ENCODE results near the gene CTNNA3.

CTNNA3 gene

GRCh38 chr10:66828957-66829356, 867.0 kb downstream of the CTNNA3 start:
- WGBS, 2 experiments (ENCODE audit: insufficient coverage in 2 of 2) = 80 to 100% methylated on average over 1 of the region's 2 CpGs
- no peaks in the 10 kb centered on the region for H3K9me3 ChIP-seq (ENCODE audit: control insufficient read depth, low read length)
- peaks cover 11% of the 10 kb centered on the region for H3K4me1 ChIP-seq (ENCODE audit: control insufficient read depth, insufficient read depth, low read length, poor library complexity, severe bottlenecking)
- no peak overlapping the region for H3K27ac ChIP-seq (ENCODE audit: low read depth, low read length, severe bottlenecking)
- no peak overlapping the region for H3K4me3 ChIP-seq (ENCODE audit: extremely low read depth, insufficient read depth, low read length, poor library complexity, severe bottlenecking)
- no peaks in the 10 kb centered on the region for H3K36me3 ChIP-seq (ENCODE audit: control insufficient read depth, insufficient read depth, low read length)

GRCh38 chr10:66827353-66827752, 868.6 kb downstream of the CTNNA3 start:
- H3K9me3 ChIP-seq (ENCODE audit: control insufficient read depth, low read length) = no peaks in the 10 kb centered on the region
- H3K36me3 ChIP-seq (ENCODE audit: control insufficient read depth, insufficient read depth, low read length) = no peaks in the 10 kb centered on the region
- no CpG with 5 or more reads among the region's 1 CpG for WGBS, 2 experiments (ENCODE audit: insufficient coverage in 2 of 2)
- H3K4me1 ChIP-seq (ENCODE audit: control insufficient read depth, insufficient read depth, low read length, poor library complexity, severe bottlenecking) = peaks cover 7% of the 10 kb centered on the region
- H3K27ac ChIP-seq (ENCODE audit: low read depth, low read length, severe bottlenecking) = no peak overlapping the region
- no peak overlapping the region for H3K4me3 ChIP-seq (ENCODE audit: extremely low read depth, insufficient read depth, low read length, poor library complexity, severe bottlenecking)

- no peaks in the 10 kb centered on the region for H3K36me3 ChIP-seq (ENCODE audit: control insufficient read depth, insufficient read depth, low read length)
- no peak overlapping the region for H3K4me3 ChIP-seq (ENCODE audit: extremely low read depth, insufficient read depth, low read length, poor library complexity, severe bottlenecking)
- no peaks in the 10 kb centered on the region for H3K9me3 ChIP-seq (ENCODE audit: control insufficient read depth, low read length)
- no peak overlapping the region for H3K27ac ChIP-seq (ENCODE audit: low read depth, low read length, severe bottlenecking)
- WGBS, 2 experiments (ENCODE audit: insufficient coverage in 2 of 2) = no CpG with 5 or more reads among the region's 1 CpG
- peaks cover 7% of the 10 kb centered on the region for H3K4me1 ChIP-seq (ENCODE audit: control insufficient read depth, insufficient read depth, low read length, poor library complexity, severe bottlenecking)
Observed at GRCh38 chr10:66823301-66823700, 872.7 kb downstream of the CTNNA3 start.

GRCh38 chr10:66822801-66823200, 873.2 kb downstream of the CTNNA3 start:
- Histone ChIP-seq H3K9me3 (ENCODE audit: control insufficient read depth, low read length) (no peaks in the 10 kb centered on the region), H3K27ac (ENCODE audit: low read depth, low read length, severe bottlenecking) (no peak overlapping the region), H3K36me3 (ENCODE audit: control insufficient read depth, insufficient read depth, low read length) (no peaks in the 10 kb centered on the region), H3K4me3 (ENCODE audit: extremely low read depth, insufficient read depth, low read length, poor library complexity, severe bottlenecking) (no peak overlapping the region), H3K4me1 (ENCODE audit: control insufficient read depth, insufficient read depth, low read length, poor library complexity, severe bottlenecking) (peaks cover 7% of the 10 kb centered on the region)
- no CpG with 5 or more reads among the region's 1 CpG for whole genome bisulfite sequencing, 2 experiments (ENCODE audit: insufficient coverage in 2 of 2)

GRCh38 chr10:66819691-66820090, 876.3 kb downstream of the CTNNA3 start:
- Histone ChIP-seq H3K4me3 (ENCODE audit: extremely low read depth, insufficient read depth, low read length, poor library complexity, severe bottlenecking) (no peak overlapping the region), H3K9me3 (ENCODE audit: control insufficient read depth, low read length) (no peaks in the 10 kb centered on the region), H3K4me1 (ENCODE audit: control insufficient read depth, insufficient read depth, low read length, poor library complexity, severe bottlenecking) (no peaks in the 10 kb centered on the region), H3K27ac (ENCODE audit: low read depth, low read length, severe bottlenecking) (no peak overlapping the region), H3K36me3 (ENCODE audit: control insufficient read depth, insufficient read depth, low read length) (no peaks in the 10 kb centered on the region)

GRCh38 chr10:66813122-66813521, 882.9 kb downstream of the CTNNA3 start:
- H3K9me3 ChIP-seq (ENCODE audit: control insufficient read depth, low read length) = no peaks in the 10 kb centered on the region
- no peaks in the 10 kb centered on the region for H3K4me1 ChIP-seq (ENCODE audit: control insufficient read depth, insufficient read depth, low read length, poor library complexity, severe bottlenecking)
- no peaks in the 10 kb centered on the region for H3K36me3 ChIP-seq (ENCODE audit: control insufficient read depth, insufficient read depth, low read length)
- H3K27ac ChIP-seq (ENCODE audit: low read depth, low read length, severe bottlenecking) = no peak overlapping the region
- H3K4me3 ChIP-seq (ENCODE audit: extremely low read depth, insufficient read depth, low read length, poor library complexity, severe bottlenecking) = no peak overlapping the region
- no CpG with 5 or more reads among the region's 2 CpGs for WGBS, 2 experiments (ENCODE audit: insufficient coverage in 2 of 2)

- H3K4me1 ChIP-seq (ENCODE audit: control insufficient read depth, insufficient read depth, low read length, poor library complexity, severe bottlenecking) = no peaks in the 10 kb centered on the region
- H3K4me3 ChIP-seq (ENCODE audit: extremely low read depth, insufficient read depth, low read length, poor library complexity, severe bottlenecking) = no peak overlapping the region
- no peaks in the 10 kb centered on the region for H3K36me3 ChIP-seq (ENCODE audit: control insufficient read depth, insufficient read depth, low read length)
- H3K27ac ChIP-seq (ENCODE audit: low read depth, low read length, severe bottlenecking) = no peak overlapping the region
- WGBS, 2 experiments (ENCODE audit: insufficient coverage in 2 of 2) = 100% methylated on average over 1 of the region's 4 CpGs
- H3K9me3 ChIP-seq (ENCODE audit: control insufficient read depth, low read length) = no peaks in the 10 kb centered on the region
Observed at GRCh38 chr10:66811211-66811610, 884.8 kb downstream of the CTNNA3 start.

- H3K4me1 ChIP-seq (ENCODE audit: control insufficient read depth, insufficient read depth, low read length, poor library complexity, severe bottlenecking) = no peaks in the 10 kb centered on the region
- H3K36me3 ChIP-seq (ENCODE audit: control insufficient read depth, insufficient read depth, low read length) = no peaks in the 10 kb centered on the region
- no peaks in the 10 kb centered on the region for H3K9me3 ChIP-seq (ENCODE audit: control insufficient read depth, low read length)
- H3K4me3 ChIP-seq (ENCODE audit: extremely low read depth, insufficient read depth, low read length, poor library complexity, severe bottlenecking) = no peak overlapping the region
- no peak overlapping the region for H3K27ac ChIP-seq (ENCODE audit: low read depth, low read length, severe bottlenecking)
- WGBS, 2 experiments (ENCODE audit: insufficient coverage in 2 of 2) = no CpG with 5 or more reads among the region's 4 CpGs
Observed at GRCh38 chr10:66809402-66809801, 886.6 kb downstream of the CTNNA3 start.

GRCh38 chr10:66805612-66806011, 890.4 kb downstream of the CTNNA3 start:
- Histone ChIP-seq H3K4me3 (ENCODE audit: extremely low read depth, insufficient read depth, low read length, poor library complexity, severe bottlenecking) (no peak overlapping the region), H3K4me1 (ENCODE audit: control insufficient read depth, insufficient read depth, low read length, poor library complexity, severe bottlenecking) (no peaks in the 10 kb centered on the region), H3K36me3 (ENCODE audit: control insufficient read depth, insufficient read depth, low read length) (no peaks in the 10 kb centered on the region), H3K9me3 (ENCODE audit: control insufficient read depth, low read length) (no peaks in the 10 kb centered on the region), H3K27ac (ENCODE audit: low read depth, low read length, severe bottlenecking) (no peak overlapping the region)
- no CpG with 5 or more reads among the region's 1 CpG for WGBS, 2 experiments (ENCODE audit: insufficient coverage in 2 of 2)

GRCh38 chr10:66804962-66805361, 891.0 kb downstream of the CTNNA3 start:
- Histone ChIP-seq H3K27ac (ENCODE audit: low read depth, low read length, severe bottlenecking) (no peak overlapping the region), H3K4me1 (ENCODE audit: control insufficient read depth, insufficient read depth, low read length, poor library complexity, severe bottlenecking) (no peaks in the 10 kb centered on the region), H3K36me3 (ENCODE audit: control insufficient read depth, insufficient read depth, low read length) (no peaks in the 10 kb centered on the region), H3K9me3 (ENCODE audit: control insufficient read depth, low read length) (no peaks in the 10 kb centered on the region), H3K4me3 (ENCODE audit: extremely low read depth, insufficient read depth, low read length, poor library complexity, severe bottlenecking) (no peak overlapping the region)
- WGBS, 2 experiments (ENCODE audit: insufficient coverage in 2 of 2) = 89 to 95% methylated on average over 2 to 3 of the region's 3 CpGs

- no peaks in the 10 kb centered on the region for H3K4me1 ChIP-seq (ENCODE audit: control insufficient read depth, insufficient read depth, low read length, poor library complexity, severe bottlenecking)
- 41 to 69% methylated on average over 2 to 3 of the region's 3 CpGs for WGBS, 2 experiments (ENCODE audit: insufficient coverage in 2 of 2)
Observed at GRCh38 chr10:66803174-66803573, 892.8 kb downstream of the CTNNA3 start.

GRCh38 chr10:66799474-66799873, 896.5 kb downstream of the CTNNA3 start:
- Histone ChIP-seq H3K27ac (ENCODE audit: low read depth, low read length, severe bottlenecking) (no peak overlapping the region), H3K9me3 (ENCODE audit: control insufficient read depth, low read length) (no peaks in the 10 kb centered on the region), H3K36me3 (ENCODE audit: control insufficient read depth, insufficient read depth, low read length) (no peaks in the 10 kb centered on the region), H3K4me1 (ENCODE audit: control insufficient read depth, insufficient read depth, low read length, poor library complexity, severe bottlenecking) (no peaks in the 10 kb centered on the region), H3K4me3 (ENCODE audit: extremely low read depth, insufficient read depth, low read length, poor library complexity, severe bottlenecking) (no peak overlapping the region)
- WGBS, 2 experiments (ENCODE audit: insufficient coverage in 2 of 2) = no CpG with 5 or more reads among the region's 2 CpGs

More at GRCh38 chr10:66803174-66803573, 892.8 kb downstream of the CTNNA3 start:
- no peak overlapping the region for H3K27ac ChIP-seq (ENCODE audit: low read depth, low read length, severe bottlenecking)
- H3K4me3 ChIP-seq (ENCODE audit: extremely low read depth, insufficient read depth, low read length, poor library complexity, severe bottlenecking) = no peak overlapping the region
- no peaks in the 10 kb centered on the region for H3K36me3 ChIP-seq (ENCODE audit: control insufficient read depth, insufficient read depth, low read length)
- no peaks in the 10 kb centered on the region for H3K9me3 ChIP-seq (ENCODE audit: control insufficient read depth, low read length)

All from mesodermal cell (in vitro differentiated cells).